A549 (cell line): Measurements from ENCODE around the gene GNG12. TPM values are rescaled to one million over a fixed set of nuclear protein-coding genes. Genes with fewer than 3 reads are reported as not detected.

ENCODE experiments used
- ATAC-seq, 2 experiments: fragments of 200-7000 bp in 1 of 2; fragments of >200 bp in 1 of 2; cut with Nextera tagmentation in 1 of 2; cut with Tn5 transposase in 1 of 2; 3 replicates each; pipeline versions ENCODE4 v1.8.0 to v1.9.1; 2018 to 2020; ENCODE audit warnings: mild to moderate bottlenecking in 1 of 2, moderate library complexity in 1 of 2
- CTCF ChIA-PET: fragments of 300-600 bp; sonication (Branson Sonifier 250); formaldehyde crosslinking; extraction: SDS; loops from one replicate; lab custom pipeline; 2021; ENCODE audit warnings: antibody characterized with exemption, inconsistent platforms; lab: Yijun Ruan, JAX
- POLR2A ChIA-PET: fragments of 350-600 bp; formaldehyde crosslinking; extraction: SDS; loops from one replicate; lab custom pipeline; 2021; ENCODE audit warnings: antibody characterized with exemption, inconsistent platforms; lab: Yijun Ruan, JAX
- DNase-seq, 2 experiments: peaks; one replicate each; pipeline versions ENCODE4 v3.0.0 to v3.0.0-alpha.2; 2011 to 2016; ENCODE audit warnings: low read depth in 1 of 2, low spot score in 1 of 2
- FAIRE-seq: peaks from 2 replicates; lab custom pipeline; 2011; peaks lifted over from hg19 to GRCh38; lab: Jason Lieb, UNC
- H3K27ac ChIP-seq, 2 experiments: fragments of >200 bp; sonication (Bioruptor Twin); formaldehyde crosslinking; 3 replicates each; pipeline ENCODE4 v1.5.1; 2016 to 2017
- H3K4me1 ChIP-seq: fragments of >200 bp; sonication (Bioruptor Twin); formaldehyde crosslinking; 3 replicates; pipeline ENCODE4 v1.6.1; 2016
- H3K4me2 ChIP-seq: fragments of >200 bp; sonication (Bioruptor Twin); formaldehyde crosslinking; 3 replicates; pipeline ENCODE4 v1.6.1; 2016
- H3K4me3 ChIP-seq: fragments of >200 bp; sonication (Bioruptor Twin); formaldehyde crosslinking; 3 replicates; pipeline ENCODE4 v1.5.1; 2016
- H3K9me3 ChIP-seq: fragments of >200 bp; sonication (Bioruptor Twin); formaldehyde crosslinking; 3 replicates; pipeline ENCODE4 v1.6.1; 2016
- CBX2 ChIP-seq: fragments of 200-600 bp; sonication (generic); IDR thresholded peaks from 2 replicates; pipeline ENCODE4 v1.6.1; 2016; ENCODE audit warnings: low read depth, mild to moderate bottlenecking, borderline replicate concordance
- CHD2 ChIP-seq: fragments of 150-350 bp; IDR thresholded peaks from 2 replicates; pipeline ENCODE4 v1.6.1; 2014; ENCODE audit warnings: low read length; ENCODE audit not compliant: partially characterized antibody
- CHD4 ChIP-seq: fragments of 200-600 bp; sonication (generic); IDR thresholded peaks from 2 replicates; pipeline ENCODE4 v1.6.1; 2016; ENCODE audit warnings: antibody characterized with exemption, mild to moderate bottlenecking, borderline replicate concordance
- EHF ChIP-seq: fragments of 250-450 bp; sonication (Bioruptor Pico); IDR thresholded peaks from 2 replicates; pipeline ENCODE4 v1.5.0; 2020; ENCODE audit warnings: mild to moderate bottlenecking
- EHMT2 ChIP-seq: fragments of 200-600 bp; sonication (generic); IDR thresholded peaks from 2 replicates; pipeline ENCODE4 v1.6.1; 2016; ENCODE audit warnings: antibody characterized with exemption, low read depth, mild to moderate bottlenecking, moderate library complexity
- FOSB ChIP-seq: fragments of 250-450 bp; sonication (Bioruptor Pico); IDR thresholded peaks from 2 replicates; pipeline ENCODE4 v1.5.0; 2020; ENCODE audit warnings: mild to moderate bottlenecking, moderate library complexity
- FOSL2 ChIP-seq, 2 experiments: fragments of 450-650 bp in 1 of 2; fragments of >200 bp in 1 of 2; sonication (Bioruptor Twin) in 1 of 2; formaldehyde crosslinking; IDR thresholded peaks; 2 replicates each; pipeline versions ENCODE4 v1.5.0 to v1.6.1; 2016 to 2020; ENCODE audit warnings: mild to moderate bottlenecking in 1 of 2, moderate library complexity in 1 of 2
- HDAC2 ChIP-seq: fragments of 200-600 bp; sonication (generic); IDR thresholded peaks from 2 replicates; pipeline ENCODE4 v1.6.1; 2016
- HOXA7 ChIP-seq: fragments of 250-450 bp; sonication (Bioruptor Pico); IDR thresholded peaks from 2 replicates; pipeline ENCODE4 v1.5.0; 2020; ENCODE audit warnings: mild to moderate bottlenecking, moderate library complexity
- HOXB5 ChIP-seq: fragments of 250-450 bp; sonication (Bioruptor Pico); IDR thresholded peaks from 2 replicates; pipeline ENCODE4 v1.5.0; 2020; ENCODE audit warnings: mild to moderate bottlenecking, moderate library complexity
- JUN ChIP-seq, 2 experiments: fragments of >200 bp; sonication (Bioruptor Twin); formaldehyde crosslinking; IDR thresholded peaks; 2 replicates in 1 of 2; 3 replicates in 1 of 2; pipeline ENCODE4 v1.6.1; 2016 to 2017
- MAZ ChIP-seq: fragments of 150-350 bp; IDR thresholded peaks from 2 replicates; pipeline ENCODE4 v1.6.1; 2014; ENCODE audit warnings: antibody characterized with exemption, low read depth, low read length, borderline replicate concordance
- MYC ChIP-seq: IDR thresholded peaks from 2 replicates; pipeline ENCODE4 v1.6.1; 2012; ENCODE audit warnings: mild to moderate bottlenecking, inconsistent platforms, low read length, improper control_type of control experiment, borderline replicate concordance
- POLR2A ChIP-seq: IDR thresholded peaks from 2 replicates; pipeline ENCODE4 v1.6.1; 2012; ENCODE audit warnings: mild to moderate bottlenecking, low read length
- RAD21 ChIP-seq, 2 experiments: fragments of >200 bp in 1 of 2; sonication (Bioruptor Twin) in 1 of 2; formaldehyde crosslinking in 1 of 2; IDR thresholded peaks in 1 of 2; conservative IDR thresholded peaks in 1 of 2; 2 replicates in 1 of 2; 3 replicates in 1 of 2; pipeline ENCODE4 v1.6.1; 2012 to 2018; ENCODE audit warnings: inconsistent platforms in 1 of 2
- RFX5 ChIP-seq: fragments of 450-650 bp; IDR thresholded peaks from 2 replicates; pipeline ENCODE4 v1.7.1; 2014; ENCODE audit warnings: antibody characterized with exemption, mild to moderate bottlenecking, moderate library complexity
- SREBF2 ChIP-seq: fragments of 450-650 bp; IDR thresholded peaks from 2 replicates; pipeline ENCODE4 v1.6.1; 2014; ENCODE audit warnings: mild to moderate bottlenecking, moderate library complexity
- WGBS: methylation state at CpG from one replicate; pipeline ENCODE4 v1.1.6; 2017; ENCODE audit errors: missing lambda C conversion rate; 5-methylcytosine and 5-hydroxymethylcytosine counted together
- polyA plus RNA-seq, 4 experiments: library from polyadenylated mRNA; depleted of rRNA in 3 of 4; stranded (reverse); fragments of >200 nt; fragmentation: RNase III in 1 of 4; extraction: RNeasy Plus Mini Kit Qiagen cat#74134 plus additional on column Dnase treatment in 1 of 4; gene quantifications; 2 replicates in 3 of 4; 3 replicates in 1 of 4; pipeline ENCODE4 v1.2.3, GENCODE V29; 2011 to 2017
- TF ChIP-seq, protein P1 (sequence below): fragments of 150-350 bp; IDR thresholded peaks from 2 replicates; pipeline ENCODE4 v1.6.1; 2014; ENCODE audit warnings: low read depth, mild to moderate bottlenecking, low read length
- TF ChIP-seq, protein P2 (sequence below): IDR thresholded peaks from 2 replicates; pipeline ENCODE4 v1.6.1; 2012; ENCODE audit warnings: low read depth, borderline replicate concordance
- TF ChIP-seq, protein P3 (sequence below): fragments of >200 bp; sonication (Bioruptor Twin); formaldehyde crosslinking; IDR thresholded peaks from 3 replicates; pipeline ENCODE4 v1.6.1; 2016
- TF ChIP-seq, protein P4 (sequence below): fragments of 250-450 bp; sonication (Bioruptor Pico); IDR thresholded peaks from 2 replicates; pipeline ENCODE4 v1.5.0; 2021; ENCODE audit warnings: mild to moderate bottlenecking, moderate library complexity, borderline replicate concordance

Gene GNG12
- polyA plus RNA-seq, 2 of the 4 experiments (the other 2 are of a cell fraction): 91.8 to 132 TPM

DNA sequence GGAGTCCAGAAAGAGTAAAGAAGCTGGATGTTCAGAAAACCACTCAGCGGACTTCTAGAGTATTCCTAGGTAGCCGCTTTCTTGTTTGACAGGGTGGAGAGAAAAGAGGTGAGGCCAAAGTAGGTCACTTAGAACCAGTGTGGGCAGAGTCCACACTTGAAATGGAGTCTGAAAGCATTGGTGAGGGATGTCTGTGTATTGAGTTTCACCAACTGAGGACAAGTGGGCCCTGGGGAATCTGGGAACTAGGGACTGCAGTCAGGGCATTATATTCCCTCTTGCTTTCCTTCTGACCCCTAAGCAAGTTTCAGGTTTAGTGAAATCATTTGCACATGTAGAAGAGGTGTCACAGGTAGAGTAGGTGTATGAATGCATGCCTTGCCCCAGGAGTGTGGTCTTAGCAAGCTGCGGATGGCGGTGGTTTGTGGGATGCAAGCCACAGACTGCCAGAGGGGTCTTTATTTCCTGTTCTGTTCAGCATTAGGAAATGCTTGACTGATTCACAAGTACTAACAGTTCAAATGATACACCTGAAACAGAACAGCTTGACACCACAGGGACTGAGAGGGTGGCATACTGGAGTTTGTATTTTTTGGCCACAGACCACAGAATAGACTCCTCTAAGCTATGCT, 1.1 kb upstream of the GNG12 start:
- POLR2A ChIA-PET: interaction anchor here (1.6 kb wide), 1 partner anchor 43 kb away, joined by 4 read pairs; no protein-coding TSS in a partner anchor
- no peaks in the 10 kb centered on the region for H3K9me3 ChIP-seq
- no peak for FAIRE-seq
- no peak for DNase-seq
- H3K4me3 ChIP-seq: peak overlapping the region; percentile 86; the same call in 1 of the 3 replicates
- CTCF ChIA-PET: interaction anchor here (1.5 to 5.5 kb wide), 3 partner anchors 16 to 74 kb away, joined by 4 to 27 read pairs (median 10); no protein-coding TSS in a partner anchor
- 92% methylated on average over 4 of the region's 4 CpGs for WGBS
- peak overlapping the region; percentile 97 to 99; a peak in 4 of 6 replicates for H3K27ac ChIP-seq
- ATAC-seq: no peak
- TF ChIP-seq, protein P1, sequence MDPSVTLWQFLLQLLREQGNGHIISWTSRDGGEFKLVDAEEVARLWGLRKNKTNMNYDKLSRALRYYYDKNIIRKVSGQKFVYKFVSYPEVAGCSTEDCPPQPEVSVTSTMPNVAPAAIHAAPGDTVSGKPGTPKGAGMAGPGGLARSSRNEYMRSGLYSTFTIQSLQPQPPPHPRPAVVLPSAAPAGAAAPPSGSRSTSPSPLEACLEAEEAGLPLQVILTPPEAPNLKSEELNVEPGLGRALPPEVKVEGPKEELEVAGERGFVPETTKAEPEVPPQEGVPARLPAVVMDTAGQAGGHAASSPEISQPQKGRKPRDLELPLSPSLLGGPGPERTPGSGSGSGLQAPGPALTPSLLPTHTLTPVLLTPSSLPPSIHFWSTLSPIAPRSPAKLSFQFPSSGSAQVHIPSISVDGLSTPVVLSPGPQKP: no peak
- TF ChIP-seq, protein P2, sequence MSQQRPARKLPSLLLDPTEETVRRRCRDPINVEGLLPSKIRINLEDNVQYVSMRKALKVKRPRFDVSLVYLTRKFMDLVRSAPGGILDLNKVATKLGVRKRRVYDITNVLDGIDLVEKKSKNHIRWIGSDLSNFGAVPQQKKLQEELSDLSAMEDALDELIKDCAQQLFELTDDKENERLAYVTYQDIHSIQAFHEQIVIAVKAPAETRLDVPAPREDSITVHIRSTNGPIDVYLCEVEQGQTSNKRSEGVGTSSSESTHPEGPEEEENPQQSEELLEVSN: no peak
- TF ChIP-seq, protein P3, sequence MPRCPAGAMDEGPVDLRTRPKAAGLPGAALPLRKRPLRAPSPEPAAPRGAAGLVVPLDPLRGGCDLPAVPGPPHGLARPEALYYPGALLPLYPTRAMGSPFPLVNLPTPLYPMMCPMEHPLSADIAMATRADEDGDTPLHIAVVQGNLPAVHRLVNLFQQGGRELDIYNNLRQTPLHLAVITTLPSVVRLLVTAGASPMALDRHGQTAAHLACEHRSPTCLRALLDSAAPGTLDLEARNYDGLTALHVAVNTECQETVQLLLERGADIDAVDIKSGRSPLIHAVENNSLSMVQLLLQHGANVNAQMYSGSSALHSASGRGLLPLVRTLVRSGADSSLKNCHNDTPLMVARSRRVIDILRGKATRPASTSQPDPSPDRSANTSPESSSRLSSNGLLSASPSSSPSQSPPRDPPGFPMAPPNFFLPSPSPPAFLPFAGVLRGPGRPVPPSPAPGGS: no peak
- TF ChIP-seq FOSL2 (IDR thresholded peaks at IDR 0.05) (no peak), FOSL2 (CRISPR knock-in tag; IDR thresholded peaks at IDR 0.05) (no peak), CBX2 (no peak), FOSB (CRISPR knock-in tag) (no peak), JUN (IDR thresholded peaks at IDR 0.05) (no peak), HDAC2 (no peak), HOXA7 (CRISPR knock-in tag) (no peak), CHD2 (no peak), CHD4 (no peak), HOXB5 (CRISPR knock-in tag) (no peak), SREBF2 (no peak), POLR2A (no peak), MAZ (no peak), RFX5 (no peak), MYC (no peak), RAD21 (conservative IDR thresholded peaks at IDR 0.05 in 1 of 2, IDR thresholded peaks at IDR 0.05 in 1 of 2) (no peak), EHMT2 (no peak)
- TF ChIP-seq, protein P4, sequence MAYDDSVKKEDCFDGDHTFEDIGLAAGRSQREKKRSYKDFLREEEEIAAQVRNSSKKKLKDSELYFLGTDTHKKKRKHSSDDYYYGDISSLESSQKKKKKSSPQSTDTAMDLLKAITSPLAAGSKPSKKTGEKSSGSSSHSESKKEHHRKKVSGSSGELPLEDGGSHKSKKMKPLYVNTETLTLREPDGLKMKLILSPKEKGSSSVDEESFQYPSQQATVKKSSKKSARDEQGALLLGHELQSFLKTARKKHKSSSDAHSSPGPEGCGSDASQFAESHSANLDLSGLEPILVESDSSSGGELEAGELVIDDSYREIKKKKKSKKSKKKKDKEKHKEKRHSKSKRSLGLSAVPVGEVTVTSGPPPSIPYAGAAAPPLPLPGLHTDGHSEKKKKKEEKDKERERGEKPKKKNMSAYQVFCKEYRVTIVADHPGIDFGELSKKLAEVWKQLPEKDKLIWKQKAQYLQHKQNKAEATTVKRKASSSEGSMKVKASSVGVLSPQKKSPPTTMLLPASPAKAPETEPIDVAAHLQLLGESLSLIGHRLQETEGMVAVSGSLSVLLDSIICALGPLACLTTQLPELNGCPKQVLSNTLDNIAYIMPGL (CRISPR knock-in tag): no peak
- peaks cover 53% of the 10 kb centered on the region for H3K4me1 ChIP-seq
- peak overlapping the region; percentile 82 for H3K4me2 ChIP-seq

DNA sequence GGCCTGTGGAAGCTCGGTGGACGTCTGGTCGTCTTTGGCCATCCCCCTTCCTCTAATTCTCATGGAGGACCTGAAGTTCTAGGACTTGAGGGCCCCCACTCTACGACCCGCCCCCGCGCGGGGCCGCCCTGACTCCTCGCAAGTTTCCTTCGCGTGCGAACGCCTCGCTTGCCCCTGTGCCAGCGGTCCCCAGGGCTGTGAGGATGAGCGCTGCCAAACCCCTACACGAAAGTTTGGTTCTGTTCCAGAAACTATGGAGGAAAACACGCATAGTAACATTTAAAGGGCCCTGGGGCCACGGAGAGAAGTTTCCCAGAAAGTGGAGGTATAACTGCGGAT, 304 bp upstream of the GNG12 start:
- Histone ChIP-seq H3K4me3 (peak overlapping the region; percentile 86), H3K27ac (peak overlapping the region; percentile 97 to 99), H3K4me2 (peak overlapping the region; percentile 82), H3K4me1 (peaks cover 48% of the 10 kb centered on the region)
- DNase-seq: no peak
- POLR2A ChIA-PET: interaction anchor here (1.6 kb wide), 1 partner anchor 42 kb away, joined by 4 read pairs; no protein-coding TSS in a partner anchor
- peak; percentile 11 to 35; a peak in 5 of 6 replicates for ATAC-seq
- TF ChIP-seq EHF (CRISPR knock-in tag): no peak
- 0 out of 5 replicates have a peak, but pooled peaks of 1 of the 2 experiments have one; percentile 13 for TF ChIP-seq JUN (IDR thresholded peaks at IDR 0.05)
- TF ChIP-seq, all 56 proteins: peak for 1
- CTCF ChIA-PET: interaction anchor here (0.7 to 1.2 kb wide), 2 partner anchors 67 to 148 kb away, joined by 3 to 5 read pairs; no protein-coding TSS in a partner anchor
- WGBS: 19% methylated on average over 6 of the region's 21 CpGs
- no peak for FAIRE-seq
- no peaks in the 10 kb centered on the region for H3K9me3 ChIP-seq
